Midbrain (tissue), 1 donor: ENCODE data around the gene DPYSL5.
"Not testable (repeated sequence)": the region's sequence is repeated elsewhere in the genome, so short reads cannot be mapped to it uniquely, and the experiment has no call there.

ENCODE experiments used
- DNase-seq: peaks from one replicate; lab custom pipeline; 2025; lab: John Stamatoyannopoulos, UW

DPYSL5 gene

DNA sequence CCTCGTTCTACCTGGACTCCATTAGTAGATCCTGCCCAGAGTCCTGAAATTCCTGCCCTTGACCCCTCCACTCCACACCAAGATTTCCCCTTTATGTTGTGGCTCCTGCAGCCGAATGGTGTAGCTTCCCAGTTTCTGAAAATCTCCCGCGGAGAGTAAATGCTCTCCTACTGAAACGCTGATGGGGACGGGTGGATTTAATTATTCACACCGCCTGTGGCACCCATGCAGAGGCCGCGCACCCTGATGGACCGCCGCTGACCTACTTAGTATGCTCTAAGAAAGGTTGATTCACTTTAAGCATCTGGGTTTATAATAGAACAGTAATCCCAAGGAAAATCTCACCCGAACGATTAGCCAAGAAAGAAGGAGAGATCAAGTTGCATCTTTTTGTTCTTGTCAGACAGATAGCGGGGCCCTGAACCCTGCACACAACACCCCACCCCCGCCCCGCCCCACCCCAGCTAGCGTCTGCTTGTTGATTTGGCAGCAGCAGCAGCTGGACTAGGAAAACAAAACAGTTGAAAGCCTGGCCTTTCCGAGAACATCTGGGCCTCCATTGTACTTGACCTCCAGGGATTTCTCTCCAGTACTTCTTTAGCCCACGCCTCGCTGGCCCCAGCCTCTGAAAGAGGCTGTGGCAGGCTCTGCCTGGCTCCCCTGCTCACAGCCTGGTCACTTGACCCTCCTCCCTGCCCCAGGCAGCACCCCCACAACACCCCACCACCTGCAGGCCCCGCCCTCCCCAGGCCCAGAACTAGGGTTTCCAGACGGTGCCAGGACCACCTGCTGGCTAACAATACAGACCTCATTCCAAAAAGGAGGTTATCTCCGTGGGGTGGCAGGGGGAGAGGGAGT, 53.6 kb downstream of the DPYSL5 start:
- peak; percentile 61 for DNase-seq

GRCh38 chr2:26903676-26904075, 55.7 kb downstream of the DPYSL5 start:
- no peak for DNase-seq

GRCh38 chr2:26904839-26905238, 56.9 kb downstream of the DPYSL5 start:
- DNase-seq: no peak

DNA sequence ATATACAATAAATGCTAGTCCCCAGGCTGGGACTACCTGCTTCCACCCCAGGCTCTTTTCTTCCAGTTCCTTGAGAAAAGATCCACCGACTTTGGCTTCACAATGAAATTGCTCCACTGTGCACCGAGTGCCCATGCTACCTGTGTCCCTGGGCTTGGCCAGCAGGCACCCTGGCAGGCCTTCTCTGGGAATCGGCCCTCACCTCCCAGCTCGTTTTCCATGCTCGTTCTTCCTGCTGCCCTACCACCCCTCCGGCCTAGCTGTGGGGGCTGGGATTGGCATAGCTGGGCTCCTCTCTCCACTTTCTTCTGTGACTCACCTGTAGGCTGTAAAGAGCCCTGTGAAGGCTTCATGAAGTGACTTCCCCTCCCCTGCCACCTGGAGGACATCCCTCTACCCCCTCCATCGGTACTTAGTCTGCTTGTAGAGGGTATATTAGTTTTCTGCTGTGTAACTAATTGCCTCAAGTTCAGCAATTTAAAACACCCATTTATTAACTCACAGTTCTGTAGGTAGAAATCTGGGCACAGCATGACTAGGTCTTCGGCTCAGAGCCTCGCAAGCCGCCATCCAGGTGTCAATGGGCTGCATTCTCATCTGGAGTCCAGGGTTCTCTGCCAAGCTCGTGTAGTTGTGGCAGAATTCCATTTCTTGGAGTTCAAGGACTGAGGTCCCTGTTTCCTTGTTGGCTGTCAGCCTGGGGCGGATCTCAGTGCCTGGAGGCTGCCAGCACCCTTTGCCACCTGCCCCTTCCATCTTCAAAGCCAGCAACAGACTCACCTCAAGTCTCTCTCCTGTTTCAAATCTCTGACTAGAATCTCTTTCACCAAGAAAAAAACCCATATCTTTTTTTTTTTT, 57.6 kb downstream of the DPYSL5 start:
- no peak for DNase-seq

- DNase-seq: no peak
Observed at GRCh38 chr2:26907416-26907815, 59.5 kb downstream of the DPYSL5 start.

- no peak for DNase-seq
Observed at GRCh38 chr2:26910176-26910575, 62.2 kb downstream of the DPYSL5 start.

DNA sequence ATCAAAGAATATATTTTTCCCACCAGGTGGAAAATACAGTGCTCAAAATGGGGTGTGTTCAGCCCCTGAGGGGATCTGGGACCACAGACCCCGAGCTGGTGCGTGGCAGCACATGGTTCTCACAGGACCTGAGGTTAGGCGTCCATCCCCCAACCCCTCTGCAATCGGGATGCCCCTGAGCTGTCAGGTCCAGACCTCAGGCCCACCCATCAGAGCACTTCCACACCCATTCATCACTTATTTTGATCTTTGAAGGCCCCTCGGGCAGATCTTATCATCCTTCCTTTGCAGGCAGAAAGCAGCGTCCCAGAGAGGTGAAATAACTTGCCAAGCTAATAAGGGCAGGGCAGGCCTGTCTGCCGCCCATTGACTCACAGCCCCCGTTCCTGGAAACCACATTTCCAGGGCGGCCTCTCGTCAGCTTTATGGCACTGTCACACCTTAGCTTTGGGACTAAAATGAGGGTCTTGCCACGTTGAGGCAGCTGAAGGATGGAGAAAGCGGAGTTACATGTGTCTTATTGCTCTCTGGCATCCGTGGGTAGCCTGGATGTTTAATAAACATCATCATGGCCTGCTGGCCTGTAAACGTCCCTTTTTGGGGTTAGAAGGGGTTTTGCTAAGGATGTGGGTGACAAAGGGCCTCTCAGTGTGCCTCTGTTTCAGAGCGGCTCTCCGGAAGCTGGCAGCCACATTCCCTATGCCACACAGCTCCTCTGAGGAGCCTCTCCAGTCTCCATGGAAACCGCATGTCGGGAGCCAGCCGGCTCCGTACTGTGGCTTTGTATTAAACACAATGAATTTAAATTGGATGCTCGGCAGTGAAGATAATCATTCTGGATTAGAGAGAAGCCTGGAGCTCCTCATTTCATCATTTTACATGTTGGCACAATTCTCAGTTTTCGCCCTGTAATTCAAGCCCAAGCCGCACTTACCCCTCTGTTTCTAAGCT, 64.3 kb downstream of the DPYSL5 start:
- DNase-seq: peak; percentile 89

DNA sequence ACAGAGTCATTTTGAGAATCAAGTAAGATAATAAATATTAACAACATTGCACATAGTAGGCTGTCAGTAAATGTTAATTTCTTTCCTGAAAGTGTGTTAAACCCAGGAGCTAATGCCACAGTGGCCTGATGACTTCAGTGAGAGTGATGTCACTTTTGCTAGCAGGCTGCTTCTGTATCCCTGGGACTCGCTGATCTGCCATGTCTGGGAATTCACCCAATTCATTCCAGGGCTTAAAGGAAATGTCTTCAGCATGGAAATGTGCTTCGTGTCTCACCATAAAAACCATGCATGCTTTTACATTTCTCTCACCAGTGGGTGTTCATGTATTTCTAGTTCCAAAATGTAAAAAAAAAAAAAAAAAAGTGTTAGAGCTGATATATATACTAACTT, 65.7 kb downstream of the DPYSL5 start:
- peak; percentile 39 for DNase-seq

- no peak for DNase-seq
Observed at GRCh38 chr2:26913999-26914658, 66.2 kb downstream of the DPYSL5 start.

DNA sequence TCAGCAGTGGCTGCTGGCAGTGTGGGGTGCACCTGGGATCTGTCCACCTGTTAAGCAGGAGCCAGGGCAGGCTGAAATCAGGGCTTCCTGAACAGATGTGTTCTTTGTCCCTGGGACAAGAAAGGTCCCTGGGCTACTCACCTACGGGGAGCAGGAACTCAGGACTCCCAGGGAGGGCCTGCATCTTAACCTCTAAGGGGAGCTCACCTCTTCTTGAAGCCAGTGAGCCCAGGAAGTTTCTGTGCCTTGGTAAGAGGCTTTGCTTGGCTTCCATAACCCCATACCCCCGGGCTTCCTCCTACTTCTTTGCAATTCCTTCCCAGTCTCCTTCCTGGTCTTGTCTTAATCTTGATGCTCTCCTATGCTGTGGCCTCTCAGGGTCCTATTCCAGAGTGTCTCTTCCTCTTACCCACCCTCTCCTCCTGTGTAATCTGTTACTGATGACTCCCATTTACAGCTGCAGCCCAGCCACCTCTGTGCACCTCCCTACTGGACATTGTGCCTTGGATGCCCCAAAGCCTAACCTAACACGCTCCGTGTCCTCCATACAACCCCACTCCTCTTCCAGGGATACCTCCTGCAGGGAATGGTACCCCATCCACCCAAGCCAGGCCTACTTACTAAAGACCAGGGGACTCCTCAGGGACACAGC, 66.9 kb downstream of the DPYSL5 start:
- no peak for DNase-seq

DNA sequence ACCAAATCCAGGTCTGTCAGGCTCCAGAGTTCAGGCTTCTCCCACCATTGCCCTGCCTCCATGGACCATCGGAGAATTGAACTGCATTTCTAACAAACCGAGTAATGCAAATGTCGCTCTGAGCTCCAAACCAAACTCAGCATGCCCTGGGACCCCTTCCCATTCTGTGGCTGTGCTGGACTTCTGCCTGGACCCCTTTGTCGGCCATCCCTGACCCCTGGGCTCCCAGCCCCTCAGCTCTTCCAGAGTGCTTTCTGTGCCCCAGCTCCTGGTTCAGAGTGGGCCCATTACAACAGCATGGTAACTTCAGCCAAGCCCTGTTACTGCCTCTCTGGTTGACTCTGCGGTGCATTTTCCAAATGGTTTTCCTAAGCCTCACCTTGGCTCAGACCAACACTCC, 67.4 kb downstream of the DPYSL5 start:
- DNase-seq: no peak

- DNase-seq: no peak
Observed at GRCh38 chr2:26916128-26916692, 68.3 kb downstream of the DPYSL5 start.

GRCh38 chr2:26917135-26917836, 69.4 kb downstream of the DPYSL5 start:
- DNase-seq: no peak

- DNase-seq: no peak
Observed at GRCh38 chr2:26921323-26921722, 73.4 kb downstream of the DPYSL5 start.

DNA sequence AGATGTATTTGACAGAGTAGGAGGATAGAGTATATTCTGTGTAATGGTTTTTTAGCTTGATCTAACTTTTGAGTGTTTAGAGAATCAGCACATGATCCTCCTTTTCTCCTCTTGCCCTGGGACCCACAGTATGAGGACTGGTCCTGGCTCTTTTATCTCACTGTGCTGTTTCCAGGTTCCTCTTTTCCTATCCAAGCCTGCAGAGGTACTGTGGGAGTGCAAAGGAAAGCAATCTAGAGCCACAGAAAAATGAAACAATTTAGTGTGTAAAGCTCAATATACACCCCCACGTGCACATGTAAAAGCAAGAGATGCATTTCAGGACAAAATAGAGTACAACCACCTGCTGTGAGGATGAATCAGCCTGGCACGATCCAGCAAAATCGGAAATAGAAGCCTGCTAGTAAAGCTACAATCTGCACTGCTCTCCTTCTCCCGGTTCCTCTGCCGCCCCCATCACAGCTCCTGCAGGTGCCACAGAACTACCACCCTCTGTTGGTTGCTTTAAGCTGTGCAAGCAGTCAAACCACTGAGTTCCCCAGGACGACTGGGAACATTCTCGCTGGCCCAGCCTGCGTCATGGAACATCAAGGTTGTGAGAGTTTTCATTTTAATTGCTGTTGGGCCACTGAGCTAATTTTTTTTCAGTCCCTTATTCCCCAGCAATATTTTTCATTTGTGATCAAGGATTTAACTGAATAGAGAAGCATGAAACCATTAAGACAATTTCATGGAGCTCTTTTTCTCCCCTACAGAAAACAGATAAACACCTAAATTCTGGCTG, 74.7 kb downstream of the DPYSL5 start:
- peak; percentile 82 for DNase-seq

GRCh38 chr2:26923189-26923466, 75.2 kb downstream of the DPYSL5 start:
- DNase-seq: not testable (repeated sequence)

DNA sequence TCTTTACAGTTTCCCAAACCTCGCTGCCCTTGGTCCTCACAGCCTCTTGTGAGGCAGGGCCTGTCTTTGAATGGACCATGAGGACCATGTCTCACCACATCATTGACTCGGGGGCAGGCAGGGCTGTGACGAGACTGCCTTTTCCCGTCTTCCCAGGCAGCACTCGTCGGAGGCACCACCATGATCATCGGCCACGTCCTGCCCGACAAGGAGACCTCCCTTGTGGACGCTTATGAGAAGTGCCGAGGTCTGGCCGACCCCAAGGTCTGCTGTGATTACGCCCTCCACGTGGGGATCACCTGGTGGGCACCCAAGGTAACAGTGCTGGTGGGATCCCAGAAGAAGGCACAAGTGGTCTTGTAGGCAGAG, 76.8 kb downstream of the DPYSL5 start:
- DNase-seq: no peak

- DNase-seq: no peak
Observed at GRCh38 chr2:26925100-26925791, 77.3 kb downstream of the DPYSL5 start.

GRCh38 chr2:26927221-26927620, 79.3 kb downstream of the DPYSL5 start:
- no peak for DNase-seq
